ENCODE results near the gene GPR146. TPM values are rescaled to one million over a fixed set of nuclear protein-coding genes. Genes with fewer than 3 reads are reported as not detected.

Gene GPR146
- total RNA-seq, 2 experiments from 2014 or later = 2.1 to 4.1 TPM

- ATAC-seq (ENCODE audit: low read depth) (no peak), DNase-seq (no peak)
- Mint-ChIP-seq H3K9me3 (no peaks in the 10 kb centered on the region), H3K36me3 (no peaks in the 10 kb centered on the region), H3K27ac (no peak overlapping the region), H3K4me1 (peaks cover 3% of the 10 kb centered on the region), H3K4me3 (no peak overlapping the region), H3K27me3 (no peaks in the 10 kb centered on the region)
- POLR2A ChIA-PET = interaction anchor here (0.5 kb wide), 2 partner anchors 245 to 246 kb away, joined by 3 to 4 read pairs; no protein-coding TSS in a partner anchor
These were observed 13.3 kb downstream of the GPR146 start for GRCh38 chr7:1057416-1058291.

GRCh38 chr7:1058311-1058710, 14.0 kb downstream of the GPR146 start:
- peaks cover 3% of the 10 kb centered on the region for H3K4me1 Mint-ChIP-seq

GRCh38 chr7:1058821-1059199, 14.5 kb downstream of the GPR146 start:
- no peak for DNase-seq
- H3K4me1 Mint-ChIP-seq = peaks cover 3% of the 10 kb centered on the region
- no peak overlapping the region for H3K4me3 Mint-ChIP-seq

More at GRCh38 chr7:1058311-1058710, 14.0 kb downstream of the GPR146 start:
- Mint-ChIP-seq H3K9me3 (no peaks in the 10 kb centered on the region), H3K4me3 (no peak overlapping the region), H3K27me3 (no peaks in the 10 kb centered on the region), H3K27ac (no peak overlapping the region), H3K36me3 (no peaks in the 10 kb centered on the region)
- ATAC-seq (ENCODE audit: low read depth) = no peak
- DNase-seq = no peak
- POLR2A ChIA-PET = interaction anchor here (0.5 kb wide), 1 partner anchor 245 kb away, joined by 3 read pairs; no protein-coding TSS in a partner anchor

GRCh38 chr7:1059200-1060091, 15.1 kb downstream of the GPR146 start:
- Mint-ChIP-seq H3K9me3 (no peaks in the 10 kb centered on the region), H3K4me1 (peaks cover 3% of the 10 kb centered on the region), H3K27ac (no peak overlapping the region), H3K4me3 (no peak overlapping the region), H3K36me3 (no peaks in the 10 kb centered on the region), H3K27me3 (no peaks in the 10 kb centered on the region)
- ATAC-seq (ENCODE audit: low read depth) = no peak
- DNase-seq = no peak
- POLR2A ChIA-PET = no interaction called here

More at GRCh38 chr7:1058821-1059199, 14.5 kb downstream of the GPR146 start:
- POLR2A ChIA-PET = no interaction called here
- no peak overlapping the region for H3K27ac Mint-ChIP-seq
- no peak for ATAC-seq (ENCODE audit: low read depth)
- no peaks in the 10 kb centered on the region for H3K36me3 Mint-ChIP-seq
- no peaks in the 10 kb centered on the region for H3K9me3 Mint-ChIP-seq
- no peaks in the 10 kb centered on the region for H3K27me3 Mint-ChIP-seq

- H3K4me1 Mint-ChIP-seq = no peaks in the 10 kb centered on the region
- H3K4me3 Mint-ChIP-seq = no peak overlapping the region
- no peaks in the 10 kb centered on the region for H3K36me3 Mint-ChIP-seq
- no peaks in the 10 kb centered on the region for H3K9me3 Mint-ChIP-seq
- no peak for DNase-seq
- POLR2A ChIA-PET = interaction anchor here (0.6 kb wide), 2 partner anchors 55 to 93 kb away, joined by 4 read pairs; no protein-coding TSS in a partner anchor
- no peaks in the 10 kb centered on the region for H3K27me3 Mint-ChIP-seq
- H3K27ac Mint-ChIP-seq = no peak overlapping the region
- no peak for ATAC-seq (ENCODE audit: low read depth)
These were observed 16.1 kb downstream of the GPR146 start for GRCh38 chr7:1060315-1061072.

GRCh38 chr7:1061180-1061579, 16.8 kb downstream of the GPR146 start:
- Mint-ChIP-seq H3K4me3 (no peak overlapping the region), H3K36me3 (no peaks in the 10 kb centered on the region), H3K27ac (no peak overlapping the region)

GRCh38 chr7:1062296-1063294, 18.2 kb downstream of the GPR146 start:
- ATAC-seq (ENCODE audit: low read depth) (no peak), DNase-seq (no peak)
- POLR2A ChIA-PET = no interaction called here
- no peak overlapping the region for H3K27ac Mint-ChIP-seq
- H3K4me1 Mint-ChIP-seq = no peaks in the 10 kb centered on the region
- H3K36me3 Mint-ChIP-seq = no peaks in the 10 kb centered on the region
- H3K27me3 Mint-ChIP-seq = no peaks in the 10 kb centered on the region
- H3K4me3 Mint-ChIP-seq = no peak overlapping the region
- H3K9me3 Mint-ChIP-seq = no peaks in the 10 kb centered on the region

More at GRCh38 chr7:1061180-1061579, 16.8 kb downstream of the GPR146 start:
- POLR2A ChIA-PET = interaction anchor here (0.6 kb wide), 1 partner anchor 54 kb away, joined by 4 read pairs; no protein-coding TSS in a partner anchor
- no peaks in the 10 kb centered on the region for H3K9me3 Mint-ChIP-seq
- no peaks in the 10 kb centered on the region for H3K4me1 Mint-ChIP-seq
- no peak for ATAC-seq (ENCODE audit: low read depth)
- no peak for DNase-seq
- H3K27me3 Mint-ChIP-seq = no peaks in the 10 kb centered on the region

- POLR2A ChIA-PET = no interaction called here
- Mint-ChIP-seq H3K4me3 (no peak overlapping the region), H3K4me1 (no peaks in the 10 kb centered on the region), H3K9me3 (no peaks in the 10 kb centered on the region), H3K27me3 (no peaks in the 10 kb centered on the region), H3K27ac (no peak overlapping the region), H3K36me3 (no peaks in the 10 kb centered on the region)
- ATAC-seq (ENCODE audit: low read depth) (no peak), DNase-seq (no peak)
These were observed 19.0 kb downstream of the GPR146 start for GRCh38 chr7:1063361-1063760.

GRCh38 chr7:1064581-1064980, 20.2 kb downstream of the GPR146 start:
- no peak overlapping the region for H3K27ac Mint-ChIP-seq
- H3K4me3 Mint-ChIP-seq = no peak overlapping the region
- POLR2A ChIA-PET = interaction anchor here (1.2 to 2.2 kb wide), 2 partner anchors 43 to 71 kb away, joined by 4 to 26 read pairs; no protein-coding TSS in a partner anchor
- ATAC-seq (ENCODE audit: low read depth) = no peak
- no peaks in the 10 kb centered on the region for H3K27me3 Mint-ChIP-seq
- no peak for DNase-seq
- no peaks in the 10 kb centered on the region for H3K36me3 Mint-ChIP-seq
- no peaks in the 10 kb centered on the region for H3K4me1 Mint-ChIP-seq
- no peaks in the 10 kb centered on the region for H3K9me3 Mint-ChIP-seq

- no peak overlapping the region for H3K4me3 Mint-ChIP-seq
- H3K27ac Mint-ChIP-seq = no peak overlapping the region
- no peak for DNase-seq
- no peaks in the 10 kb centered on the region for H3K9me3 Mint-ChIP-seq
- H3K4me1 Mint-ChIP-seq = no peaks in the 10 kb centered on the region
- H3K27me3 Mint-ChIP-seq = no peaks in the 10 kb centered on the region
- ATAC-seq (ENCODE audit: low read depth) = no peak
- no peaks in the 10 kb centered on the region for H3K36me3 Mint-ChIP-seq
- POLR2A ChIA-PET = interaction anchor here (0.6 to 2.2 kb wide), 3 partner anchors 44 to 259 kb away, joined by 4 to 26 read pairs (median 5); no protein-coding TSS in a partner anchor
These were observed 20.9 kb downstream of the GPR146 start for GRCh38 chr7:1065263-1065584.

GRCh38 chr7:1065585-1066241, 21.4 kb downstream of the GPR146 start:
- Mint-ChIP-seq H3K4me1 (no peaks in the 10 kb centered on the region), H3K27ac (no peak overlapping the region), H3K27me3 (no peaks in the 10 kb centered on the region), H3K36me3 (no peaks in the 10 kb centered on the region), H3K9me3 (no peaks in the 10 kb centered on the region), H3K4me3 (peak overlapping the region; percentile 63)
- ATAC-seq (ENCODE audit: low read depth) (peak; percentile 94), DNase-seq (peak; percentile 90)
- POLR2A ChIA-PET = interaction anchor here (0.6 to 2.2 kb wide), 3 partner anchors 44 to 259 kb away, joined by 4 to 26 read pairs (median 5); no protein-coding TSS in a partner anchor
